Measurements from ENCODE around the gene ORC4. TPM values are rescaled to one million over a fixed set of nuclear protein-coding genes. Genes with fewer than 3 reads are reported as not detected.

ORC4 gene
- total and polyA plus RNA-seq, 5 donors from 2014 or later, result 33.2 to 49.7 (median 46.7) TPM

DNA sequence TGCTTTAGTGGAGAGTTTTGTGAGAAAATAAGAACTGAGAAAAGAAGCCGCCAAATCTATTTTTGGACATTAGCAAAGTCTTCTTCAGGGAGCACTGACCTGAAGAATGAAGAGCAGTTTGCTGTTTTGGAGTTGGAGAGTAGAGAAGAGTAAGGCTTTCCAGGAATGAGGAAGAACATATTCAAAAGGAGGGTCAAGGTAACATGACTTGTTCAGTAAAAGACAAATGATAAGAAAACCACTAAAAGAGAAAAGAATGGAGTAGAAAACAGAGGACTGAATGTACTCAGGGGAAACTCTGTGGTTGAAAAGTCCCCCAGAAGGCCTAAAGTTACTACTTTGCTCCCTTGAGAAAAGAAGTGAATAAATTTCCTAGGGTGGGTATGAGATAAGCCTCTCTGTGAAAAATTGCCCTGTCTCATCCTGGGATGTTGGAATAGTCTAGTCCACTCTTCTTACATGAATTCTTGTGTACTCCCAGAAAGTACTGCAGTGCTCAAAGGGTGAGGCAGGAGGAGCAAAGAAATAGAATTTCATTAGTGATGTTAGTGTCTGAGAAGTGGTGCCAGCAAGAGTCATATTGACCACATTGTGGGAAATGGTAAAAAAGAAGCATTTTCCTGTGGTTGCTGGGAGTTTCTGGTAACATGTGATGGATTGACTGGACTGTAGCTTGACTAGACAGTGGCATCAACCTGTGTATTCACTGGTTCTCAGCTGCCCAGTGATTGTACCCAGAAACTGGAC lies 28.1 kb upstream of the ORC4 start:
- no peak overlapping the region for H3K27ac ChIP-seq (ENCODE audit: insufficient read depth, low read length, poor library complexity, severe bottlenecking)
- ATAC-seq (ENCODE audit: low read depth in 2 of 2), result no peak
- no peak overlapping the region for H3K4me3 Mint-ChIP-seq
- no peaks in the 10 kb centered on the region for H3K4me1 ChIP-seq (ENCODE audit: control insufficient read depth, insufficient read depth, low read length, poor library complexity, severe bottlenecking)
- H3K27ac Mint-ChIP-seq, result peak overlapping the region in 1 of 3 donors; percentile 90
- no peak for DNase-seq
- H3K9me3 ChIP-seq (ENCODE audit: control insufficient read depth in 2 of 2, low read length in 2 of 2), result no peaks in the 10 kb centered on the region
- no peaks in the 10 kb centered on the region for H3K36me3 ChIP-seq (ENCODE audit: control insufficient read depth, insufficient read depth, low read length)
- peaks cover 22 to 30% (median 29%) of the 10 kb centered on the region in 4 donors for H3K4me1 Mint-ChIP-seq
- H3K4me3 ChIP-seq (ENCODE audit: low read depth, low read length), result no peak overlapping the region
- peaks cover 0 to 4% (median 0%) of the 10 kb centered on the region in 7 donors for H3K9me3 Mint-ChIP-seq
- no peaks in the 10 kb centered on the region for H3K27me3 Mint-ChIP-seq
- no peaks in the 10 kb centered on the region for H3K27me3 ChIP-seq (ENCODE audit: control insufficient read depth, insufficient read depth, low read length)
- peaks cover 4% of the 10 kb centered on the region for H3K36me3 Mint-ChIP-seq

DNA sequence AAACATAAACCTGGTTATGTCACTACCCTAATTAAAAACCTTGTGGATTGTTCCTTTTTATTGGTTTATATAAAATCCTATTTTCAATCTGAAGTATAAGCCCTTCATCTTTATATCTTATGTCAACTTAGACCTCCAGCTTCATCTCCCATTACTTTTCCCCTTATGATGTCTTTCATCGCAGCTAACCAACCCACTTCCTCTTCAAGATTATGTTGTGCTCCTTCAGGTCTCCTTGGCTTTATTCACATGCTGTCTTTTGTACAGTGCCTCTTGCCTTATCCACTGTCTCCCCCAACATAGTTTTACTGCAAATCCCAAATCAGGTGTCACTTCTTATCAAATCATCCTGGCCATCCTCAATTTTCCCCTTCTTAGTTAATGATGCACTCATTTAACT lies 26.3 kb upstream of the ORC4 start:
- peaks cover 22 to 30% (median 29%) of the 10 kb centered on the region in 4 donors for H3K4me1 Mint-ChIP-seq
- no peaks in the 10 kb centered on the region for H3K9me3 Mint-ChIP-seq
- no peaks in the 10 kb centered on the region for H3K9me3 ChIP-seq (ENCODE audit: control insufficient read depth in 2 of 2, low read length in 2 of 2)
- H3K27ac Mint-ChIP-seq, result peak overlapping the region in 2 of 3 donors; percentile 10 to 13
- no peaks in the 10 kb centered on the region for H3K36me3 Mint-ChIP-seq
- no peaks in the 10 kb centered on the region for H3K36me3 ChIP-seq (ENCODE audit: control insufficient read depth, insufficient read depth, low read length)
- no peak for DNase-seq
- H3K4me3 ChIP-seq (ENCODE audit: low read depth, low read length), result no peak overlapping the region
- ATAC-seq (ENCODE audit: low read depth in 2 of 2), result no peak
- H3K27me3 ChIP-seq (ENCODE audit: control insufficient read depth, insufficient read depth, low read length), result no peaks in the 10 kb centered on the region
- H3K27me3 Mint-ChIP-seq, result no peaks in the 10 kb centered on the region
- no peaks in the 10 kb centered on the region for H3K4me1 ChIP-seq (ENCODE audit: control insufficient read depth, insufficient read depth, low read length, poor library complexity, severe bottlenecking)
- H3K4me3 Mint-ChIP-seq, result no peak overlapping the region
- no peak overlapping the region for H3K27ac ChIP-seq (ENCODE audit: insufficient read depth, low read length, poor library complexity, severe bottlenecking)

DNA sequence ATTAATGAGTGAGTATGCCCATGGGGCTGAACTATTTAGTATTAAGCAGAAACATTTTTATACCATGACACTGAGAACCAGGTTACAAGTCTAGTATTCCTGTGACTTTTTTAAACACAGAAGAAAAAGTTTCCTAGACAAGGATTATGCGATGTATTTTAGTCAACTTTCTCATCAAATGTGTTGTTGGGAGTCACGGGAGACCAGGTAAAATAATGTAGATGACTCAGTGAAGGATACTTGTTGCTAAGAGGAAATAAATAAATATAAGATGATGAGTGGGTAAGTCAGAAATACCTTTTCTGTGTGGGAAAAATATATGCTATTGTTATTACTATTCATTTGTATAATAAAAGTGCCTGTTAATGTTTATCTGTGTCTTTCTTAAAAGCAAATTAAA lies 23.8 kb upstream of the ORC4 start:
- DNase-seq (no peak), ATAC-seq (ENCODE audit: low read depth in 2 of 2) (no peak)
- Histone ChIP-seq H3K27me3 (ENCODE audit: control insufficient read depth, insufficient read depth, low read length) (no peaks in the 10 kb centered on the region), H3K27ac (ENCODE audit: insufficient read depth, low read length, poor library complexity, severe bottlenecking) (no peak overlapping the region), H3K9me3 (ENCODE audit: control insufficient read depth in 2 of 2, low read length in 2 of 2) (no peaks in the 10 kb centered on the region), H3K36me3 (ENCODE audit: control insufficient read depth, insufficient read depth, low read length) (no peaks in the 10 kb centered on the region), H3K4me3 (ENCODE audit: low read depth, low read length) (no peak overlapping the region), H3K4me1 (ENCODE audit: control insufficient read depth, insufficient read depth, low read length, poor library complexity, severe bottlenecking) (peaks cover 3% of the 10 kb centered on the region)
- H3K27ac Mint-ChIP-seq, result no peak overlapping the region
- no peak overlapping the region for H3K4me3 Mint-ChIP-seq
- H3K27me3 Mint-ChIP-seq, result no peaks in the 10 kb centered on the region
- H3K36me3 Mint-ChIP-seq, result peaks cover 7% of the 10 kb centered on the region
- H3K9me3 Mint-ChIP-seq, result no peaks in the 10 kb centered on the region
- peaks cover 20 to 25% (median 22%) of the 10 kb centered on the region in 4 donors for H3K4me1 Mint-ChIP-seq

DNA sequence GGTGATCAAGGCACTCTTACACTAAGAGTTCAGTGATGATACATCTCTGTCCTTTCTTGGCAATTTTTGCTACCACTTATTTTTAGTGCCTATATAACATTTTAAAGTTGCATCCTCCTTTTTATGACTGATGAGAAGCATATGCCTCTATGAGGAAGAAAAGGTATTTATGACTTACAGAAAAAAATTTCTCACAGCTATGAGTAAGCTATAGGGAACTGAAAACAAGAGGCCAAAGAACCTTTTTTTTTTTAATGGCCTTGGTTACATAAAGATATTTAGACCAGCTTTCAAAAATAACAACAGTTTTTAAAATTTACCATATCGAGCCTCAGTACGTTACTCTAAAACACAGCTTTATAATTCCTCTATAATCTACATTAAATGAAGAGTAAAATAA lies 21.7 kb upstream of the ORC4 start:
- H3K36me3 Mint-ChIP-seq, result peaks cover 7% of the 10 kb centered on the region
- H3K27me3 Mint-ChIP-seq, result no peaks in the 10 kb centered on the region
- no peak overlapping the region for H3K27ac Mint-ChIP-seq
- ATAC-seq (ENCODE audit: low read depth in 2 of 2), result no peak
- H3K9me3 Mint-ChIP-seq, result no peaks in the 10 kb centered on the region
- Histone ChIP-seq H3K4me3 (ENCODE audit: low read depth, low read length) (no peak overlapping the region), H3K9me3 (ENCODE audit: control insufficient read depth in 2 of 2, low read length in 2 of 2) (no peaks in the 10 kb centered on the region), H3K4me1 (ENCODE audit: control insufficient read depth, insufficient read depth, low read length, poor library complexity, severe bottlenecking) (peaks cover 3% of the 10 kb centered on the region), H3K27me3 (ENCODE audit: control insufficient read depth, insufficient read depth, low read length) (no peaks in the 10 kb centered on the region), H3K36me3 (ENCODE audit: control insufficient read depth, insufficient read depth, low read length) (no peaks in the 10 kb centered on the region), H3K27ac (ENCODE audit: insufficient read depth, low read length, poor library complexity, severe bottlenecking) (no peak overlapping the region)
- no peak overlapping the region for H3K4me3 Mint-ChIP-seq
- peaks cover 14 to 25% (median 16%) of the 10 kb centered on the region in 4 donors for H3K4me1 Mint-ChIP-seq
- DNase-seq, result no peak

DNA sequence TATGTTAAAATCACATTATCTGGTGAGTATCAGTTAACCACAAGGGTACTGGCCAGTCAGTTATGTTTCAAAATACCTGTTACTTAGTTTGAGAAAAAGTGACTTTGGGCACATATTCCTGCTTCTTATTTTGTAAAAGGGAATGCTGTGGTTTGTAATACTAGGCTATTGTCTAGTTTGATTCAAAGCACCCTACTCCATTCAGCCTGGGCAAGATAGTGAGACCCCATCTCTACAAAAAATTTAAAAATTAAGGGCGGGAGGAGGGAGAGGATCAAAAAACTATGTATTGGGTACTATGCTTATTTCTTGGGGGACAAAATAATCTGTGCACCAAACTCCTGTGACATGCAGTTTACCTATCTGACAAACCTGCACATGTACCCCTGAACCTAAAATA lies 19.2 kb upstream of the ORC4 start:
- H3K4me1 Mint-ChIP-seq, result peaks cover 8 to 18% (median 12%) of the 10 kb centered on the region in 4 donors
- peaks cover 7% of the 10 kb centered on the region for H3K36me3 Mint-ChIP-seq
- H3K9me3 Mint-ChIP-seq, result no peaks in the 10 kb centered on the region
- no peak overlapping the region for H3K4me3 Mint-ChIP-seq
- no peak for ATAC-seq (ENCODE audit: low read depth in 2 of 2)
- no peak overlapping the region for H3K4me3 ChIP-seq (ENCODE audit: low read depth, low read length)
- no peaks in the 10 kb centered on the region for H3K27me3 ChIP-seq (ENCODE audit: control insufficient read depth, insufficient read depth, low read length)
- no peaks in the 10 kb centered on the region for H3K27me3 Mint-ChIP-seq
- DNase-seq, result no peak
- H3K9me3 ChIP-seq (ENCODE audit: control insufficient read depth in 2 of 2, low read length in 2 of 2), result no peaks in the 10 kb centered on the region
- H3K27ac ChIP-seq (ENCODE audit: insufficient read depth, low read length, poor library complexity, severe bottlenecking), result no peak overlapping the region
- H3K27ac Mint-ChIP-seq, result no peak overlapping the region
- peaks cover 2% of the 10 kb centered on the region for H3K36me3 ChIP-seq (ENCODE audit: control insufficient read depth, insufficient read depth, low read length)
- peaks cover 3% of the 10 kb centered on the region for H3K4me1 ChIP-seq (ENCODE audit: control insufficient read depth, insufficient read depth, low read length, poor library complexity, severe bottlenecking)

DNA sequence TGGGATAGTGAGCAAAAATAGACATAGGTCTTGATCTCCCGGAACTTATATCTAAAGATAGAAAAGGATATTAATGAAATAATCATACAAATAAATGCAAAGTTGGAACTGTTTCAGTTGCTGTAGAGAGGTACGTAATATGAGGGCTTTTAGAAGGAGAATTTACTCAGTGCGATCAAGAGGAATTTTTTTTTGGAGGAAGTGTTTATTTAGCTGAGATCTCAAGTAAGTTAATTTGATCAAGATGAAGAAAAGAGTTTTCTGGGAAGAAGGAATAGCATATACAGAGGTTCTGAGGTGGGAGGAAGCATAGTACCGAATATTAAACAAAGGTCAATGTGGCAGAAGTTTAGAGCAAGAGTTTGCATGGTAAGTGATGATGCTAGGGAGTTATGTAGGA lies 11.7 kb upstream of the ORC4 start:
- Histone ChIP-seq H3K36me3 (ENCODE audit: control insufficient read depth, insufficient read depth, low read length) (peaks cover 2% of the 10 kb centered on the region), H3K27ac (ENCODE audit: insufficient read depth, low read length, poor library complexity, severe bottlenecking) (no peak overlapping the region), H3K4me3 (ENCODE audit: low read depth, low read length) (no peak overlapping the region), H3K27me3 (ENCODE audit: control insufficient read depth, insufficient read depth, low read length) (no peaks in the 10 kb centered on the region), H3K9me3 (ENCODE audit: control insufficient read depth in 2 of 2, low read length in 2 of 2) (no peaks in the 10 kb centered on the region), H3K4me1 (ENCODE audit: control insufficient read depth, insufficient read depth, low read length, poor library complexity, severe bottlenecking) (no peaks in the 10 kb centered on the region)
- peaks cover 10 to 23% (median 17%) of the 10 kb centered on the region in 4 donors for H3K4me1 Mint-ChIP-seq
- H3K4me3 Mint-ChIP-seq, result no peak overlapping the region
- ATAC-seq (ENCODE audit: low read depth in 2 of 2) (no peak), DNase-seq (no peak)
- no peaks in the 10 kb centered on the region for H3K9me3 Mint-ChIP-seq
- no peaks in the 10 kb centered on the region for H3K36me3 Mint-ChIP-seq
- H3K27ac Mint-ChIP-seq, result no peak overlapping the region
- H3K27me3 Mint-ChIP-seq, result no peaks in the 10 kb centered on the region

DNA sequence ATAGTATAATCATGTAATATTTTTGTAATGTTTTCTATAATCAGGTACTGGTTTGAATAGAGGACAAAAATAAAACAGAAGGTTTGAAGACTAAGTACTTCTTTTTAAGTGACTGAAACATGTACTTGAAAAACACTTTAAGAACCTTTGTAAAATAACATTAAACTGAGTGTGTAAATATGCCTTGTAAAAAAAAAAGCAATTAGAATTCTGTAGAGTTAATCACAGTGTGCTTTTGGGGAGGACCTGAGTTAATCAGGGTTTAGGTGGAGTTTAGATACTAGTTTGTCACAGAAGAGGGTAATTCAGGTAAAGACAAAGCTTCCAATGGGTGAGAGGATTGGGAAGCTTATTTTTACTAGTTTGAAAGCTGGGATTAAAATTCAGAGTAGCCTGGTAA lies 10.6 kb upstream of the ORC4 start:
- H3K27me3 ChIP-seq (ENCODE audit: control insufficient read depth, insufficient read depth, low read length), result no peaks in the 10 kb centered on the region
- Mint-ChIP-seq H3K4me1 (peaks cover 10 to 23% (median 18%) of the 10 kb centered on the region in 4 donors), H3K27me3 (no peaks in the 10 kb centered on the region), H3K36me3 (no peaks in the 10 kb centered on the region), H3K9me3 (no peaks in the 10 kb centered on the region), H3K27ac (peak overlapping the region in 1 of 3 donors; percentile 15), H3K4me3 (no peak overlapping the region)
- no peak overlapping the region for H3K27ac ChIP-seq (ENCODE audit: insufficient read depth, low read length, poor library complexity, severe bottlenecking)
- no peaks in the 10 kb centered on the region for H3K4me1 ChIP-seq (ENCODE audit: control insufficient read depth, insufficient read depth, low read length, poor library complexity, severe bottlenecking)
- no peak for ATAC-seq (ENCODE audit: low read depth in 2 of 2)
- no peaks in the 10 kb centered on the region for H3K9me3 ChIP-seq (ENCODE audit: control insufficient read depth in 2 of 2, low read length in 2 of 2)
- H3K4me3 ChIP-seq (ENCODE audit: low read depth, low read length), result no peak overlapping the region
- no peak for DNase-seq
- peaks cover 2% of the 10 kb centered on the region for H3K36me3 ChIP-seq (ENCODE audit: control insufficient read depth, insufficient read depth, low read length)

DNA sequence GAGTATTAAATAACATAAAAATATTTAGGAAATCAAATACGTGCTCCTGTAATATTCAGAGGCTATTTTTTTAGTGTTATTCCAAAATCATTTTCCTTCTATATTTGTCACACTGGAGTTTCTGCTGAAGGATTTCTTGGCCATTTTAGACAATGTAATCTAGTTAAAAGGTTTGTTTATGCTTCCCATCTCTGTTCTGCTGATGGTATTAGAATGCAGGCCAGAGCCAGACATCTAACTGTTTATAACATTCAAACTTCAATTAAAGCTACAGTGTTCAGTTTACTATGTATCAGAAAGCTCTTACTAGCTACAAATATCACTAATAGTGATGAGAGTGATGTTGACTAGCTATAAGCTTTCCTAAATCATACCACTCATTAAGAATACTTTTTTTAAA lies 8.2 kb upstream of the ORC4 start:
- H3K27ac Mint-ChIP-seq, result no peak overlapping the region
- H3K9me3 Mint-ChIP-seq, result no peaks in the 10 kb centered on the region
- H3K4me3 ChIP-seq (ENCODE audit: low read depth, low read length), result no peak overlapping the region
- H3K4me1 Mint-ChIP-seq, result peaks cover 16 to 31% (median 21%) of the 10 kb centered on the region in 4 donors
- H3K27me3 Mint-ChIP-seq, result no peaks in the 10 kb centered on the region
- H3K4me3 Mint-ChIP-seq, result no peak overlapping the region
- no peak for ATAC-seq (ENCODE audit: low read depth in 2 of 2)
- DNase-seq, result no peak
- H3K9me3 ChIP-seq (ENCODE audit: control insufficient read depth in 2 of 2, low read length in 2 of 2), result no peaks in the 10 kb centered on the region
- H3K4me1 ChIP-seq (ENCODE audit: control insufficient read depth, insufficient read depth, low read length, poor library complexity, severe bottlenecking), result peaks cover 11% of the 10 kb centered on the region
- no peaks in the 10 kb centered on the region for H3K36me3 Mint-ChIP-seq
- H3K36me3 ChIP-seq (ENCODE audit: control insufficient read depth, insufficient read depth, low read length), result no peaks in the 10 kb centered on the region
- H3K27ac ChIP-seq (ENCODE audit: insufficient read depth, low read length, poor library complexity, severe bottlenecking), result no peak overlapping the region
- H3K27me3 ChIP-seq (ENCODE audit: control insufficient read depth, insufficient read depth, low read length), result no peaks in the 10 kb centered on the region

Measured in CD4-positive, CD25-positive, alpha-beta regulatory T cell (primary cell).